HEK293 (cell line): ENCODE results near the gene BLACAT1.

Source experiments
- CTCF ChIA-PET: fragments of 350-600 bp; formaldehyde crosslinking; extraction: SDS; loops from one replicate; lab custom pipeline; 2021; ENCODE audit warnings: antibody characterized with exemption; lab: Yijun Ruan, JAX
- POLR2A ChIA-PET: fragments of 300-600 bp; formaldehyde crosslinking; extraction: SDS; loops from one replicate; lab custom pipeline; 2020; ENCODE audit warnings: antibody characterized with exemption, inconsistent platforms; lab: Yijun Ruan, JAX
- H3K27ac ChIP-seq: fragments of 200-500 bp; sonication (Bioruptor generic); 2 replicates; pipeline ENCODE4 v1.5.1; 2014; ENCODE audit warnings: low read depth, low read length, control low read depth, inconsistent platforms; ENCODE audit errors: extremely low read depth
- H3K36me3 ChIP-seq, 2 experiments: fragments of 200-500 bp in 1 of 2; sonication (Bioruptor generic) in 1 of 2; 1 replicate in 1 of 2; 2 replicates in 1 of 2; pipeline ENCODE4 v1.5.1; 2014 to 2017; ENCODE audit warnings: inconsistent platforms in 2 of 2, low read length in 2 of 2; ENCODE audit not compliant: control insufficient read depth in 2 of 2, insufficient read depth in 1 of 2
- H3K4me1 ChIP-seq: fragments of 200-500 bp; sonication (Bioruptor generic); 2 replicates; pipeline ENCODE4 v1.5.1; 2014; ENCODE audit warnings: mild to moderate bottlenecking, low read length, inconsistent platforms; ENCODE audit not compliant: control insufficient read depth, insufficient read depth
- H3K4me3 ChIP-seq: 2 replicates; pipeline ENCODE4 v1.5.1; 2011; ENCODE audit warnings: low read depth, mild to moderate bottlenecking, control low read depth, low read length, moderate library complexity
- H3K9me3 ChIP-seq: fragments of 200-500 bp; sonication (Bioruptor generic); 2 replicates; pipeline ENCODE4 v1.5.1; 2014; ENCODE audit warnings: low read depth, low read length, inconsistent platforms; ENCODE audit not compliant: control insufficient read depth, insufficient read depth
- KLF1 ChIP-seq: fragments of 450-650 bp; formaldehyde crosslinking; IDR thresholded peaks from 2 replicates; pipeline ENCODE4 v1.5.1; 2016; ENCODE audit warnings: missing biosample characterization, missing genetic modification characterization
- KLF7 ChIP-seq: fragments of 450-650 bp; formaldehyde crosslinking; IDR thresholded peaks from 2 replicates; pipeline ENCODE4 v1.5.1; 2016; ENCODE audit warnings: missing biosample characterization, missing genetic modification characterization, borderline replicate concordance
- ZNF146 ChIP-seq: fragments of 450-650 bp; formaldehyde crosslinking; IDR thresholded peaks from 2 replicates; pipeline ENCODE4 v1.5.1; 2016; ENCODE audit warnings: missing biosample characterization, missing genetic modification characterization
- ZNF221 ChIP-seq: fragments of 450-650 bp; formaldehyde crosslinking; IDR thresholded peaks from 2 replicates; pipeline ENCODE4 v1.5.1; 2017; ENCODE audit warnings: missing biosample characterization, missing genetic modification characterization, borderline replicate concordance
- ZNF223 ChIP-seq: fragments of 450-650 bp; formaldehyde crosslinking; IDR thresholded peaks from 2 replicates; pipeline ENCODE4 v1.5.1; 2016; ENCODE audit warnings: missing biosample characterization, missing genetic modification characterization
- ZNF354C ChIP-seq: fragments of 450-650 bp; formaldehyde crosslinking; IDR thresholded peaks from 2 replicates; pipeline ENCODE4 v1.5.1; 2016; ENCODE audit warnings: missing biosample characterization, missing genetic modification characterization, low read depth, borderline replicate concordance
- ZNF510 ChIP-seq: fragments of 450-650 bp; formaldehyde crosslinking; IDR thresholded peaks from 2 replicates; pipeline ENCODE4 v1.5.1; 2018; ENCODE audit warnings: mild to moderate bottlenecking, missing genetic modification characterization, missing biosample characterization; ENCODE audit not compliant: insufficient replicate concordance
- ZNF530 ChIP-seq: fragments of 450-650 bp; formaldehyde crosslinking; IDR thresholded peaks from 2 replicates; pipeline ENCODE4 v1.5.1; 2016; ENCODE audit warnings: low read depth, missing biosample characterization, missing genetic modification characterization
- ZNF560 ChIP-seq: fragments of 450-650 bp; formaldehyde crosslinking; IDR thresholded peaks from 2 replicates; pipeline ENCODE4 v1.5.1; 2017; ENCODE audit warnings: missing biosample characterization, missing genetic modification characterization, borderline replicate concordance
- ZNF610 ChIP-seq: fragments of 450-650 bp; formaldehyde crosslinking; IDR thresholded peaks from 2 replicates; pipeline ENCODE4 v1.5.1; 2016; ENCODE audit warnings: missing biosample characterization, missing genetic modification characterization, borderline replicate concordance
- ZNF76 ChIP-seq: fragments of 450-650 bp; formaldehyde crosslinking; IDR thresholded peaks from 2 replicates; pipeline ENCODE4; 2016; ENCODE audit warnings: low read depth, missing biosample characterization, missing genetic modification characterization, borderline replicate concordance
- ZNF777 ChIP-seq: fragments of 450-650 bp; formaldehyde crosslinking; IDR thresholded peaks from 2 replicates; pipeline ENCODE4 v1.5.1; 2017; ENCODE audit warnings: missing biosample characterization, missing genetic modification characterization, borderline replicate concordance
- TF ChIP-seq, protein P1 (sequence below): fragments of 450-650 bp; IDR thresholded peaks from 2 replicates; pipeline ENCODE4 v1.5.1; 2018; ENCODE audit warnings: missing biosample characterization, mild to moderate bottlenecking, missing genetic modification characterization
- TF ChIP-seq, protein P2 (sequence below): fragments of 450-650 bp; formaldehyde crosslinking; IDR thresholded peaks from 2 replicates; pipeline ENCODE4 v1.5.1; 2016; ENCODE audit warnings: missing biosample characterization, missing genetic modification characterization, borderline replicate concordance
- TF ChIP-seq, protein P3 (sequence below): fragments of 450-650 bp; formaldehyde crosslinking; IDR thresholded peaks from 2 replicates; pipeline ENCODE4 v1.5.1; 2017; ENCODE audit warnings: missing biosample characterization, missing genetic modification characterization

The BLACAT1 gene

DNA sequence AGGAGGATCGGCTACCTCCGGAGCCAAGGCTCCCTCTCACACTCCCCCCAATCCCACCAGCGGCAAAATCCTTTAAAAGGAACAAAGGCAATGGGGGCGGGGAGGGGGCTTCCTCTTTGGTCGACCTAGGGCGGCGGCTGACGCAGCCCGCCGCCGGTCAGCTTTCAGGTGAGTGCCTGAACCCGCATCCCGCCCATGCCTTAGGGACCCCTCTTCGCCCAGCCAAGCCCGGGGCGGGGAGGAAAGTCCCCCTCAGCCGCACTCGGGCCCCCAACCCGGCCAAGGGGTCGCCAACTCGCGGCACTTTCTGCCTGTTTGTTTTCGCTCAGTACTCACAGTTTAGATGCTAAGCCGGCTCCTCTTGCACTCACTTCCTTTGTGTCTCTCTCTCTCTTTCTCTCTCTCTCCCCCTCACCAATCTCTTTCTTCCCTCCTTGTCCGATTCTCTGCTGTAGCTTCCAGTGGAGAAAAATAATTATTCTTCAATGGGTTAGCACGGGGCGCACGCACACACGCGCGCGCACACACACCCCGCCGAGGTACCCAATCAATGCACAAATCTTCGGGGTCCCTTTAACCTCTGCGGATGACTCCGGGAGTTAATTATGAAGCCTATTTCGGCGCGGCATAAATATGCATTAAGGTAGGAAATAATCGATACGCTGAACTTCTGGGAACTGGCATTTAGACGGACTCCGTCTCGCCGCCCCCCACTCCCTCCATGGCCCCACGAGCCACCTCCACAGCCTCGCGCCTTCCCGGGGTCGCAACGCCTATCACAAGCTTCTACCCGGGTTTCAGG, at the start of gene BLACAT1:
TSS of gene BLACAT1 (minus strand) at position 465 of the 802 bp plus-strand sequence.
- Histone ChIP-seq H3K9me3 (no peaks in the 10 kb centered on the region), H3K36me3 (no peaks in the 10 kb centered on the region)
- TF ChIP-seq ZNF530 (tag by site-specific recombination): no peak
- no peak for TF ChIP-seq ZNF610 (tag by site-specific recombination)
- no peak for TF ChIP-seq ZNF223
- TF ChIP-seq, protein P1, sequence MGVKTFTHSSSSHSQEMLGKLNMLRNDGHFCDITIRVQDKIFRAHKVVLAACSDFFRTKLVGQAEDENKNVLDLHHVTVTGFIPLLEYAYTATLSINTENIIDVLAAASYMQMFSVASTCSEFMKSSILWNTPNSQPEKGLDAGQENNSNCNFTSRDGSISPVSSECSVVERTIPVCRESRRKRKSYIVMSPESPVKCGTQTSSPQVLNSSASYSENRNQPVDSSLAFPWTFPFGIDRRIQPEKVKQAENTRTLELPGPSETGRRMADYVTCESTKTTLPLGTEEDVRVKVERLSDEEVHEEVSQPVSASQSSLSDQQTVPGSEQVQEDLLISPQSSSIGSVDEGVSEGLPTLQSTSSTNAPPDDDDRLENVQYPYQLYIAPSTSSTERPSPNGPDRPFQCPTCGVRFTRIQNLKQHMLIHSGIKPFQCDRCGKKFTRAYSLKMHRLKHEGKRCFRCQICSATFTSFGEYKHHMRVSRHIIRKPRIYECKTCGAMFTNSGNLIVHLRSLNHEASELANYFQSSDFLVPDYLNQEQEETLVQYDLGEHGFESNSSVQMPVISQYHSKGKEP (tag by site-specific recombination): no peak
- TF ChIP-seq ZNF354C (tag by site-specific recombination): no peak
- TF ChIP-seq KLF7 (tag by site-specific recombination): no peak
- TF ChIP-seq, protein P2, sequence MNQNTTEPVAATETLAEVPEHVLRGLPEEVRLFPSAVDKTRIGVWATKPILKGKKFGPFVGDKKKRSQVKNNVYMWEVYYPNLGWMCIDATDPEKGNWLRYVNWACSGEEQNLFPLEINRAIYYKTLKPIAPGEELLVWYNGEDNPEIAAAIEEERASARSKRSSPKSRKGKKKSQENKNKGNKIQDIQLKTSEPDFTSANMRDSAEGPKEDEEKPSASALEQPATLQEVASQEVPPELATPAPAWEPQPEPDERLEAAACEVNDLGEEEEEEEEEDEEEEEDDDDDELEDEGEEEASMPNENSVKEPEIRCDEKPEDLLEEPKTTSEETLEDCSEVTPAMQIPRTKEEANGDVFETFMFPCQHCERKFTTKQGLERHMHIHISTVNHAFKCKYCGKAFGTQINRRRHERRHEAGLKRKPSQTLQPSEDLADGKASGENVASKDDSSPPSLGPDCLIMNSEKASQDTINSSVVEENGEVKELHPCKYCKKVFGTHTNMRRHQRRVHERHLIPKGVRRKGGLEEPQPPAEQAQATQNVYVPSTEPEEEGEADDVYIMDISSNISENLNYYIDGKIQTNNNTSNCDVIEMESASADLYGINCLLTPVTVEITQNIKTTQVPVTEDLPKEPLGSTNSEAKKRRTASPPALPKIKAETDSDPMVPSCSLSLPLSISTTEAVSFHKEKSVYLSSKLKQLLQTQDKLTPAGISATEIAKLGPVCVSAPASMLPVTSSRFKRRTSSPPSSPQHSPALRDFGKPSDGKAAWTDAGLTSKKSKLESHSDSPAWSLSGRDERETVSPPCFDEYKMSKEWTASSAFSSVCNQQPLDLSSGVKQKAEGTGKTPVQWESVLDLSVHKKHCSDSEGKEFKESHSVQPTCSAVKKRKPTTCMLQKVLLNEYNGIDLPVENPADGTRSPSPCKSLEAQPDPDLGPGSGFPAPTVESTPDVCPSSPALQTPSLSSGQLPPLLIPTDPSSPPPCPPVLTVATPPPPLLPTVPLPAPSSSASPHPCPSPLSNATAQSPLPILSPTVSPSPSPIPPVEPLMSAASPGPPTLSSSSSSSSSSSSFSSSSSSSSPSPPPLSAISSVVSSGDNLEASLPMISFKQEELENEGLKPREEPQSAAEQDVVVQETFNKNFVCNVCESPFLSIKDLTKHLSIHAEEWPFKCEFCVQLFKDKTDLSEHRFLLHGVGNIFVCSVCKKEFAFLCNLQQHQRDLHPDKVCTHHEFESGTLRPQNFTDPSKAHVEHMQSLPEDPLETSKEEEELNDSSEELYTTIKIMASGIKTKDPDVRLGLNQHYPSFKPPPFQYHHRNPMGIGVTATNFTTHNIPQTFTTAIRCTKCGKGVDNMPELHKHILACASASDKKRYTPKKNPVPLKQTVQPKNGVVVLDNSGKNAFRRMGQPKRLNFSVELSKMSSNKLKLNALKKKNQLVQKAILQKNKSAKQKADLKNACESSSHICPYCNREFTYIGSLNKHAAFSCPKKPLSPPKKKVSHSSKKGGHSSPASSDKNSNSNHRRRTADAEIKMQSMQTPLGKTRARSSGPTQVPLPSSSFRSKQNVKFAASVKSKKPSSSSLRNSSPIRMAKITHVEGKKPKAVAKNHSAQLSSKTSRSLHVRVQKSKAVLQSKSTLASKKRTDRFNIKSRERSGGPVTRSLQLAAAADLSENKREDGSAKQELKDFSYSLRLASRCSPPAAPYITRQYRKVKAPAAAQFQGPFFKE (tag by site-specific recombination): no peak
- no peak for TF ChIP-seq ZNF510 (tag by site-specific recombination)
- no peak for TF ChIP-seq KLF1 (tag by site-specific recombination)
- TF ChIP-seq ZNF560 (tag by site-specific recombination): no peak
- TF ChIP-seq, protein P3, sequence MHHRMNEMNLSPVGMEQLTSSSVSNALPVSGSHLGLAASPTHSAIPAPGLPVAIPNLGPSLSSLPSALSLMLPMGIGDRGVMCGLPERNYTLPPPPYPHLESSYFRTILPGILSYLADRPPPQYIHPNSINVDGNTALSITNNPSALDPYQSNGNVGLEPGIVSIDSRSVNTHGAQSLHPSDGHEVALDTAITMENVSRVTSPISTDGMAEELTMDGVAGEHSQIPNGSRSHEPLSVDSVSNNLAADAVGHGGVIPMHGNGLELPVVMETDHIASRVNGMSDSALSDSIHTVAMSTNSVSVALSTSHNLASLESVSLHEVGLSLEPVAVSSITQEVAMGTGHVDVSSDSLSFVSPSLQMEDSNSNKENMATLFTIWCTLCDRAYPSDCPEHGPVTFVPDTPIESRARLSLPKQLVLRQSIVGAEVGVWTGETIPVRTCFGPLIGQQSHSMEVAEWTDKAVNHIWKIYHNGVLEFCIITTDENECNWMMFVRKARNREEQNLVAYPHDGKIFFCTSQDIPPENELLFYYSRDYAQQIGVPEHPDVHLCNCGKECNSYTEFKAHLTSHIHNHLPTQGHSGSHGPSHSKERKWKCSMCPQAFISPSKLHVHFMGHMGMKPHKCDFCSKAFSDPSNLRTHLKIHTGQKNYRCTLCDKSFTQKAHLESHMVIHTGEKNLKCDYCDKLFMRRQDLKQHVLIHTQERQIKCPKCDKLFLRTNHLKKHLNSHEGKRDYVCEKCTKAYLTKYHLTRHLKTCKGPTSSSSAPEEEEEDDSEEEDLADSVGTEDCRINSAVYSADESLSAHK (tag by site-specific recombination): no peak
- no peak for TF ChIP-seq ZNF146 (tag by site-specific recombination)
- no peak for TF ChIP-seq ZNF221
- TF ChIP-seq ZNF76 (tag by site-specific recombination): no peak
- TF ChIP-seq ZNF777: no peak
- TF ChIP-seq, all 188 proteins: peak for 0
- POLR2A ChIA-PET: no interaction called here
- H3K4me3 ChIP-seq: peak within 1 kb of the TSS; percentile 34; the same call in 1 of the 2 replicates
- CTCF ChIA-PET: interaction anchor here (0.7 to 3.7 kb wide), 5 partner anchors 20 to 68 kb away, joined by 3 to 24 read pairs (median 3); no protein-coding TSS in a partner anchor
- H3K4me1 ChIP-seq: no peaks in the 10 kb centered on the region; the same call in 1 of the 2 replicates
- no peak within 1 kb of the TSS for H3K27ac ChIP-seq
